ENCODE measurements around the gene RTRAF. TPM values are rescaled to one million over a fixed set of nuclear protein-coding genes. Genes with fewer than 3 reads are reported as not detected.
A peak's percentile ranks its signal among the peaks of the same experiment; 100 is the strongest.

RTRAF gene
- total RNA-seq (2014; rRNA removed; shearing (Covaris generic)), result 101 and 111 TPM in 2 replicates

DNA sequence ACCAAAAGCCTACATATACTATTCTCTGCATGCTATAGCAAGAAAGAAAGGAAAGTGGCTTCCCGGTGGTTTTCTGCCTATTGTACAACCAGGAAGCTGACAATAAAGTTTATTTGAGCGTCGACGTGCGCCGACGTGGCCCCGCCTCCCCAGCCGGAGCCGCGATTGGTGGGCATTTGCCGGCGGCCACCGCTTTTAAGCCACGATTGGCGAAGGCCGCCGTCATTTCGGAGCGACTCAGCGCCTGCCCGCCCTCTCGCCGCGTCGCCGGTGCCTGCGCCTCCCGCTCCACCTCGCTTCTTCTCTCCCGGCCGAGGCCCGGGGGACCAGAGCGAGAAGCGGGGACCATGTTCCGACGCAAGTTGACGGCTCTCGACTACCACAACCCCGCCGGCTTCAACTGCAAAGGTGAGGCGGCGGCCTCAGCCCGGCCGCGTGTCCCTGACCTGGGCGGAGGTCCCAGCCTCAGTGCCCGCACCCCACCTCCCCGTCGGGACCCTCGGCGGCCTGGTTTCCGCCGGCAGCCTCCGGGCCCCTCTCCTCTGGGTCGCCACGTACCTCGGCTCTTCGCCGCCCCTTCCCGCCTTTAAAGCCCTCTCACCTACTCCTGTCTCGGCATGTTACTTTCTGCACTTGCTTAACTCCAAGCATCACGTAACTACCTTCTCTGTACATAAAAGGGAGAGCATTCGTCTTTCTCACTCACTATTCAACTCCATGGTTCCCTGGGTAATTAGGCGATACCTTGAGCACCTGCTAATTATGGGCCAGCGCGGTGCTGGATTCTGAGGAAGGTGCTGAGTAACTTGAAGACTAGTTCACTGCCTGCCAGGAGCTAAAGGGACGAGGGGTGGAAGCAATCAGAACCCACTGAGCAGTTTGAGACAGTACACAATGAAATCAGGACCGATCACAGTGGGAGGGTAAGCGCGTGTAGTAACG is at the start of gene RTRAF:
TSS of gene RTRAF (plus strand) at position 254 of the 942 bp plus-strand sequence. CDS start at position 348, 94 bp downstream.
- Histone ChIP-seq H3K4me3 (peak within 1 kb of the TSS; percentile 83), H3K27ac (peak within 1 kb of the TSS; percentile 44), H3K36me3 (peaks cover 38% of the 10 kb centered on the region), H3K9me3 (replicated peaks) (no peaks in the 10 kb centered on the region), H3K4me1 (replicated peaks) (no peaks in the 10 kb centered on the region), H3K27me3 (replicated peaks) (no peaks in the 10 kb centered on the region)
- DNase-seq (ENCODE audit: low read depth in 1 of 2, low spot score in 2 of 2), result peak; percentile 79 to 89

DNA sequence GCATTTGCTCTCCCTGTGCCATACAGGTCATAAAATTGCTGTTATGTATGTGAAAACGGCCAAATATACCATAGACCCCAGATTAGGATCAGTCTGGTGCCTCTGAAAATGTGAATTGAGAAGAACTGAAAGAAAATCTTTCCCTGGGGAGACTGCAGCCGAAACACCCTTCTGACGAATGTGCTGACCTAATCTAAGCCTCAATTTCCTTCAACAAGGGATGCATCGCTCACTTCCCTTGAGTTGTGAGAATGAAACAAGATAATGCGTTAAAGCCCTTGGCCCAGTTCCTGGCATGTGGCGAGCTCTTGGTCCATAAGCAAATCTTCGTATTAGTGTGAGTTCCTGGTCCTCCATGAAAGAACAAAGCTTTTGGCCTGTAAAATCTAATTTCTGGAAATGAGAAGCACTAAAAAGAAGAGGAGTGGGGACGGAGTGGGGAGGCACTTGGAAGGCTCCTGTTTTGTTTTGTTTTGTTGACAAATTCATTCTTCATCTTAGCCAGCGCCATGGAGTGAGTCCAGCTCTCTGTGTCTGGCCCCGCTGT is 49.5 kb upstream of the RTRAF start:
- no peak for DNase-seq (ENCODE audit: low read depth in 1 of 2, low spot score in 2 of 2)
- no peaks in the 10 kb centered on the region for H3K27me3 ChIP-seq (replicated peaks)
- no peaks in the 10 kb centered on the region for H3K36me3 ChIP-seq
- H3K27ac ChIP-seq, result no peak overlapping the region
- no peaks in the 10 kb centered on the region for H3K4me1 ChIP-seq (replicated peaks)
- no peak overlapping the region for H3K4me3 ChIP-seq
- no peaks in the 10 kb centered on the region for H3K9me3 ChIP-seq (replicated peaks)

- Histone ChIP-seq H3K4me1 (replicated peaks) (no peaks in the 10 kb centered on the region), H3K4me3 (no peak overlapping the region), H3K9me3 (replicated peaks) (no peaks in the 10 kb centered on the region), H3K27ac (no peak overlapping the region), H3K27me3 (replicated peaks) (no peaks in the 10 kb centered on the region), H3K36me3 (no peaks in the 10 kb centered on the region)
- DNase-seq (ENCODE audit: low read depth in 1 of 2, low spot score in 2 of 2), result no peak
Measured at GRCh38 chr14:51942971-51943370, 46.4 kb upstream of the RTRAF start.

GRCh38 chr14:51950007-51950406 is 39.3 kb upstream of the RTRAF start:
- H3K27me3 ChIP-seq (replicated peaks), result no peaks in the 10 kb centered on the region
- no peaks in the 10 kb centered on the region for H3K9me3 ChIP-seq (replicated peaks)
- DNase-seq (ENCODE audit: low read depth in 1 of 2, low spot score in 2 of 2), result no peak
- H3K36me3 ChIP-seq, result no peaks in the 10 kb centered on the region
- no peak overlapping the region for H3K27ac ChIP-seq
- H3K4me3 ChIP-seq, result no peak overlapping the region
- H3K4me1 ChIP-seq (replicated peaks), result no peaks in the 10 kb centered on the region

DNA sequence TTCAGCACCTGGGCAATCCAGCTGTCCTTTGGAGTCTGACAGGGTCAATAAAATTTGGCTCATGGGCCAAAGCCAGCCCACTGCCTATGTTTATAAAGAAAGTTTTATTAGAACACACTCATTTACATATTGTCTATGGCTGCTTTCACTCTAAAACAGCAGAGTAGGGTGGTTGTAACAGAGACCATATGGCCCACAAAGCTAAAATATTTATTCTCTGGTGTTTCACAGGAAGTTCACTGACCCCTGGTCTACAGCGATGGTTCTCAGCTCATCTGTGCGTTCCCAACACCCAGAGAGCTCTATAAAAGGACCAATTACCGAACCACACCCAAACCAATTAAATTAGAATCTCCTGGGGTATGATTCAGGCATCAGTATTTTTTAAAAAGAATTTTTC is 37.7 kb upstream of the RTRAF start:
- H3K27ac ChIP-seq, result no peak overlapping the region
- no peak for DNase-seq (ENCODE audit: low read depth in 1 of 2, low spot score in 2 of 2)
- no peaks in the 10 kb centered on the region for H3K36me3 ChIP-seq
- no peaks in the 10 kb centered on the region for H3K27me3 ChIP-seq (replicated peaks)
- H3K9me3 ChIP-seq (replicated peaks), result no peaks in the 10 kb centered on the region
- H3K4me3 ChIP-seq, result no peak overlapping the region
- H3K4me1 ChIP-seq (replicated peaks), result no peaks in the 10 kb centered on the region

- Histone ChIP-seq H3K9me3 (replicated peaks) (no peaks in the 10 kb centered on the region), H3K36me3 (no peaks in the 10 kb centered on the region), H3K4me3 (no peak overlapping the region), H3K27ac (no peak overlapping the region), H3K4me1 (replicated peaks) (peaks cover 18% of the 10 kb centered on the region), H3K27me3 (replicated peaks) (no peaks in the 10 kb centered on the region)
- DNase-seq (ENCODE audit: low read depth in 1 of 2, low spot score in 2 of 2), result no peak
Measured at GRCh38 chr14:51954031-51954430, 35.3 kb upstream of the RTRAF start.

DNA sequence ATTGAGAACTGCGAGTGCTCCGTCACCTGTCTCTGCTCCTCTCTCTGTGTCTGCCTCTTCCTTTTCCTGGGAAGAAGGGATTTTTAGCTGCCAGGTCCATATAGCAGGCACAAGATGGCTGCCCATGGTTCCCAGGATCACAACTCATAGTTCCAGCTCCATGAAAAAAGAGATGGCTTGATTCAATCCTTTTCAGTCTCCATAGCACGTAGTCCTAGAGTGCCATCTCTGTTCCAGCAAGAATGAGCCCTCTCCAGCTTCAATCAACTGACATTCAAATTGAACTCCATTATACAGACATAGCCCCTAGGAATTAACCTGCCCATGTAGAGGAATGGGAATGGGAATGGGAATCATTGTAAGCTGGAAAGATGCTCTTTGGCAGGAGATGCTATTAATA is 34.7 kb upstream of the RTRAF start:
- no peak for DNase-seq (ENCODE audit: low read depth in 1 of 2, low spot score in 2 of 2)
- Histone ChIP-seq H3K4me3 (no peak overlapping the region), H3K9me3 (replicated peaks) (no peaks in the 10 kb centered on the region), H3K36me3 (no peaks in the 10 kb centered on the region), H3K27me3 (replicated peaks) (no peaks in the 10 kb centered on the region), H3K4me1 (replicated peaks) (peaks cover 20% of the 10 kb centered on the region), H3K27ac (no peak overlapping the region)

DNA sequence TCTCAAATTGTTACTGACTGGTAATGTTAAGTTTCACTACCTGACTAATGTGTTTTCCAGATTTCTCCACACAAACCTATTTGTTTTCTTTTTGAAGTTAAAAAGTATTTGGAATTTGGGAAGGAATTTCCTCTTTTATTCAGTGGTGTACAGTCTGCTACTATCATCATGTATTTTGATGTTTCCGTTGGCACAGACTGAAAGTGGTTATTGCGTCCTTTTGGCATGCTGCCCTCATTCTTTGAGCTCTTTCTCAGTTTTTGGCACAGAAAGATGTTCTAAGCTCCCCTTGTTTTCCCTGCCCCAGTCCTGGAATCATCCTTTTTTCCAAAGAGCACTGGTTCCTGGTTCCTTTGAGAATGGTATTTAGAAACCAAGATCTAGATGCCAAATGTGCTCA is 31.4 kb upstream of the RTRAF start:
- Histone ChIP-seq H3K36me3 (no peaks in the 10 kb centered on the region), H3K9me3 (replicated peaks) (no peaks in the 10 kb centered on the region), H3K4me3 (no peak overlapping the region), H3K27ac (no peak overlapping the region), H3K27me3 (replicated peaks) (no peaks in the 10 kb centered on the region), H3K4me1 (replicated peaks) (peaks cover 36% of the 10 kb centered on the region)
- DNase-seq (ENCODE audit: low read depth in 1 of 2, low spot score in 2 of 2), result peak; percentile 53 to 56

- no peak for DNase-seq (ENCODE audit: low read depth in 1 of 2, low spot score in 2 of 2)
Measured at GRCh38 chr14:51959928-51960327, 29.4 kb upstream of the RTRAF start.

GRCh38 chr14:51960866-51961265 is 28.5 kb upstream of the RTRAF start:
- Histone ChIP-seq H3K4me1 (replicated peaks) (peaks cover 42% of the 10 kb centered on the region), H3K4me3 (no peak overlapping the region), H3K36me3 (no peaks in the 10 kb centered on the region), H3K9me3 (replicated peaks) (no peaks in the 10 kb centered on the region), H3K27me3 (replicated peaks) (no peaks in the 10 kb centered on the region), H3K27ac (no peak overlapping the region)
- DNase-seq (ENCODE audit: low read depth in 1 of 2, low spot score in 2 of 2), result no peak

More at GRCh38 chr14:51959928-51960327, 29.4 kb upstream of the RTRAF start:
- Histone ChIP-seq H3K4me3 (no peak overlapping the region), H3K36me3 (no peaks in the 10 kb centered on the region), H3K27ac (no peak overlapping the region), H3K9me3 (replicated peaks) (no peaks in the 10 kb centered on the region), H3K4me1 (replicated peaks) (peaks cover 42% of the 10 kb centered on the region), H3K27me3 (replicated peaks) (no peaks in the 10 kb centered on the region)

DNA sequence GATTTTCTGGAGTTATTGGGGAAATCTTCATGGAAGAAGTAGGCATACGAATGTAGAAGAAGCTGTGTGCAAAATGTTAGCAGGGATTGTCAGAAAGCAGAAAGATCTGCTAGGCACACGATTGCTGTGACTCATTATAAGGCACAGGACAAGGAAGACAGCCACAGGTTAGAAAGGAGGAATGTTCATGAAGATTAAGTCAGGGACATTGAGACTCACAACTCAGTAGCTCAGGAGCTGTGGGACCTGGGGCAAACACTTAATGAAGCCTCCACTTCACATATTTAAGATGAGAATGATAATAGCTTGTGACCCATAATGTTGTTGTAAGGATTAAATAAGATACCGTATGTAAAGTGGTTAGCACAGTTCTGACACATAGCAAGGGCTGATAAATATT is 26.6 kb upstream of the RTRAF start:
- DNase-seq (ENCODE audit: low read depth in 1 of 2, low spot score in 2 of 2), result peak in 1 of 2 experiments; percentile 14
- Histone ChIP-seq H3K4me3 (no peak overlapping the region; the same call in 1 of the 2 replicates), H3K27ac (peak overlapping the region; percentile 26; the same call in 1 of the 2 replicates), H3K27me3 (replicated peaks) (no peaks in the 10 kb centered on the region), H3K9me3 (replicated peaks) (no peaks in the 10 kb centered on the region), H3K4me1 (replicated peaks) (peaks cover 38% of the 10 kb centered on the region), H3K36me3 (no peaks in the 10 kb centered on the region)

GRCh38 chr14:51963286-51963685 is 26.1 kb upstream of the RTRAF start:
- H3K27ac ChIP-seq, result peak overlapping the region; percentile 26; the same call in 1 of the 2 replicates
- no peaks in the 10 kb centered on the region for H3K36me3 ChIP-seq
- H3K4me1 ChIP-seq (replicated peaks), result peaks cover 32% of the 10 kb centered on the region
- H3K9me3 ChIP-seq (replicated peaks), result no peaks in the 10 kb centered on the region
- peak overlapping the region; percentile 6 for H3K4me3 ChIP-seq
- DNase-seq (ENCODE audit: low read depth in 1 of 2, low spot score in 2 of 2), result peak in 1 of 2 experiments; percentile 28
- no peaks in the 10 kb centered on the region for H3K27me3 ChIP-seq (replicated peaks)

GRCh38 chr14:51967521-51967920 is 21.8 kb upstream of the RTRAF start:
- no peak overlapping the region for H3K27ac ChIP-seq
- no peaks in the 10 kb centered on the region for H3K9me3 ChIP-seq (replicated peaks)
- no peak overlapping the region for H3K4me3 ChIP-seq
- no peak for DNase-seq (ENCODE audit: low read depth in 1 of 2, low spot score in 2 of 2)
- H3K36me3 ChIP-seq, result no peaks in the 10 kb centered on the region
- H3K4me1 ChIP-seq (replicated peaks), result peaks cover 10% of the 10 kb centered on the region
- H3K27me3 ChIP-seq (replicated peaks), result no peaks in the 10 kb centered on the region

- no peaks in the 10 kb centered on the region for H3K36me3 ChIP-seq
- H3K4me1 ChIP-seq (replicated peaks), result no peaks in the 10 kb centered on the region
- no peaks in the 10 kb centered on the region for H3K9me3 ChIP-seq (replicated peaks)
Measured at GRCh38 chr14:51969852-51970540, 19.4 kb upstream of the RTRAF start.

More at GRCh38 chr14:51969852-51970540, 19.4 kb upstream of the RTRAF start:
- H3K4me3 ChIP-seq, result no peak overlapping the region
- no peaks in the 10 kb centered on the region for H3K27me3 ChIP-seq (replicated peaks)
- no peak overlapping the region for H3K27ac ChIP-seq
- no peak for DNase-seq (ENCODE audit: low read depth in 1 of 2, low spot score in 2 of 2)
